NCI-H1092 treated with DMSO at 0.1 percent for 48 hours (cell line): Measurements from ENCODE around the gene NOM1.
"Not testable (repeated sequence)": the region's sequence is repeated elsewhere in the genome, so short reads cannot be mapped to it uniquely, and the experiment has no call there.

ENCODE experiments used
- DNase-seq: peaks from one replicate; lab custom pipeline; 2025; lab: John Stamatoyannopoulos, UW

The NOM1 gene

GRCh38 chr7:156940421-156941122 is 8.9 kb upstream of the NOM1 start:
- DNase-seq: no peak

- no peak for DNase-seq
Observed at GRCh38 chr7:156941393-156942182, 7.9 kb upstream of the NOM1 start.

GRCh38 chr7:156942708-156943090 is 6.8 kb upstream of the NOM1 start:
- DNase-seq: no peak

GRCh38 chr7:156943091-156944041 is 6.1 kb upstream of the NOM1 start:
- DNase-seq: no peak

- DNase-seq: no peak
Observed at GRCh38 chr7:156944876-156945275, 4.6 kb upstream of the NOM1 start.

GRCh38 chr7:156947120-156947843 is 2.2 kb upstream of the NOM1 start:
- DNase-seq: peak; percentile 12

GRCh38 chr7:156948361-156948760 is 1.2 kb upstream of the NOM1 start:
- DNase-seq: no peak

GRCh38 chr7:156950381-156950858 is 908 bp downstream of the NOM1 start:
- peak; percentile 23 for DNase-seq

- not testable (repeated sequence) for DNase-seq
Observed at GRCh38 chr7:156953215-156953614, 3.7 kb downstream of the NOM1 start.

GRCh38 chr7:156954941-156955340 is 5.4 kb downstream of the NOM1 start:
- no peak for DNase-seq

- DNase-seq: no peak
Observed at GRCh38 chr7:156956727-156957126, 7.2 kb downstream of the NOM1 start.

- no peak for DNase-seq
Observed at GRCh38 chr7:156962145-156962544, 12.6 kb downstream of the NOM1 start.

GRCh38 chr7:156962897-156963296 is 13.4 kb downstream of the NOM1 start:
- no peak for DNase-seq

GRCh38 chr7:156963472-156963871 is 14.0 kb downstream of the NOM1 start:
- no peak for DNase-seq

GRCh38 chr7:156964971-156965370 is 15.5 kb downstream of the NOM1 start:
- DNase-seq: no peak

GRCh38 chr7:156966387-156966786 is 16.9 kb downstream of the NOM1 start:
- DNase-seq: no peak

- DNase-seq: no peak
Observed at GRCh38 chr7:156968183-156968582, 18.7 kb downstream of the NOM1 start.

GRCh38 chr7:156969972-156970420 is 20.5 kb downstream of the NOM1 start:
- DNase-seq: peak; percentile 23

GRCh38 chr7:156975620-156976019 is 26.1 kb downstream of the NOM1 start:
- no peak for DNase-seq

- DNase-seq: no peak
Observed at GRCh38 chr7:156979007-156979606, 29.6 kb downstream of the NOM1 start.

- DNase-seq: no peak
Observed at GRCh38 chr7:156979711-156980110, 30.2 kb downstream of the NOM1 start.
